ENCODE results near the gene B3GALNT2. TPM values are rescaled to one million over a fixed set of nuclear protein-coding genes. Genes with fewer than 3 reads are reported as not detected.

B3GALNT2 gene
- total and polyA plus RNA-seq, 2 donors (not counting 1 experiment from before 2014, with no cell fraction given), result 5.6 to 12.2 TPM

GRCh38 chr1:235426680-235427079 lies 77.6 kb downstream of the B3GALNT2 start:
- peaks cover 22% of the 10 kb centered on the region for H3K4me1 Mint-ChIP-seq
- POLR2A ChIA-PET, result no interaction called here
- 90% methylated on average over 2 of the region's 13 CpGs for WGBS (ENCODE audit: insufficient coverage)

DNA sequence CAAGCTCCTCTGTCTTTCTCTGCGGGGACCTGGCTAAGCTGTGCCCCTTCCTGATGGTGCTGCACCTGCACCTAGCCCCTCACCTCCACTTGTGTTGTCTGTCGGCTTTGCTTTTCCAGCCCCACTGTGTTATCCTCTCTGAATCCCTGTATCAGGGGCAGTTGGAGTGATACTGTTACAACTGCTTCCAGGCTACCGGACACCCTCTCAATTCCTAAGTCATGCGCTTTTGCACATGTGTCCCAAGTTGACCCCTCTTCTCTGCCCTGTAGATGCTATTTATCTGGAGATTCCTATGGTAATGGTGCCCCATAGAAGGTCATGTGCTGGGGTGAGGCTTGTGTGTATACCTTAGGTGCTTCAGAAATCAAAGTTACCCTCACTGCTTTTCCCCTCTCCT lies 78.1 kb downstream of the B3GALNT2 start:
- ChIA-PET CTCF (interaction anchor here (3.1 kb wide), 1 partner anchor 10 kb away, joined by 20 read pairs; no protein-coding TSS in a partner anchor), POLR2A (no interaction called here)
- no peak for TF ChIP-seq CTCF (IDR thresholded peaks at IDR 0.05)
- no peak for TF ChIP-seq EZH2 (IDR thresholded peaks at IDR 0.05; ENCODE audit: borderline replicate concordance, insufficient read depth, low read depth, low read length, poor library complexity, severe bottlenecking)
- 90% methylated on average over 2 of the region's 4 CpGs for WGBS (ENCODE audit: insufficient coverage)
- intact Hi-C loops (cut with micrococcal nuclease), result no loop called here
- Mint-ChIP-seq H3K27ac (no peak overlapping the region), H3K4me1 (peaks cover 22% of the 10 kb centered on the region), H3K9me3 (ENCODE audit: insufficient read depth) (no peaks in the 10 kb centered on the region), H3K4me3 (no peak overlapping the region), H3K27me3 (no peaks in the 10 kb centered on the region)
- peaks cover 6% of the 10 kb centered on the region for H3K79me2 ChIP-seq (ENCODE audit: control insufficient read depth, insufficient read depth, low read length)
- no peaks in the 10 kb centered on the region for H3K9me3 ChIP-seq (ENCODE audit: control extremely low read depth in 1 of 3, control insufficient read depth in 2 of 3, insufficient read depth in 1 of 3, low read length in 2 of 3)
- peaks cover 3 to 8% of the 10 kb centered on the region in 2 donors for H3K4me1 ChIP-seq (ENCODE audit: control insufficient read depth in 2 of 2, insufficient read depth in 2 of 2, low read length in 2 of 2)
- H3K27me3 ChIP-seq (replicated peaks in 1 of 4; ENCODE audit: control extremely low read depth in 1 of 4, control insufficient read depth in 3 of 4, insufficient read depth in 4 of 4, low read length in 3 of 4), result no peaks in the 10 kb centered on the region
- DNase-seq (no peak), ATAC-seq (ENCODE audit: low read depth) (no peak)
- no peaks in the 10 kb centered on the region for H4K20me1 ChIP-seq (ENCODE audit: control insufficient read depth, insufficient read depth, low read length, poor library complexity, severe bottlenecking)
- no peak overlapping the region for H3K4me3 ChIP-seq (ENCODE audit: control extremely low read depth in 1 of 5, extremely low read depth in 1 of 5, insufficient read depth in 1 of 5, low read depth in 2 of 5, low read length in 4 of 5)
- H2AFZ ChIP-seq (ENCODE audit: insufficient read depth, low read depth, low read length, poor library complexity, severe bottlenecking), result no peak overlapping the region
- H3K27ac ChIP-seq (ENCODE audit: low read length in 2 of 2), result no peak overlapping the region
- H3K9ac ChIP-seq (ENCODE audit: low read length), result no peak overlapping the region
- peaks cover 0 to 3% of the 10 kb centered on the region in 2 experiments for H3K36me3 ChIP-seq (replicated peaks in 1 of 2; ENCODE audit: control extremely low read depth in 1 of 2, control insufficient read depth in 1 of 2, extremely low read depth in 1 of 2, insufficient read depth in 2 of 2, low read length in 1 of 2)
- H3K4me2 ChIP-seq (replicated peaks; ENCODE audit: low read depth, low read length, poor library complexity, severe bottlenecking), result no peak overlapping the region

More at GRCh38 chr1:235426680-235427079, 77.6 kb downstream of the B3GALNT2 start:
- Histone ChIP-seq H4K20me1 (ENCODE audit: control insufficient read depth, insufficient read depth, low read length, poor library complexity, severe bottlenecking) (no peaks in the 10 kb centered on the region), H3K9ac (ENCODE audit: low read length) (no peak overlapping the region), H2AFZ (ENCODE audit: insufficient read depth, low read depth, low read length, poor library complexity, severe bottlenecking) (no peak overlapping the region), H3K36me3 (replicated peaks in 1 of 2; ENCODE audit: control extremely low read depth in 1 of 2, control insufficient read depth in 1 of 2, extremely low read depth in 1 of 2, insufficient read depth in 2 of 2, low read length in 1 of 2) (peaks cover 0 to 3% of the 10 kb centered on the region in 2 experiments), H3K4me1 (ENCODE audit: control insufficient read depth in 2 of 2, insufficient read depth in 2 of 2, low read length in 2 of 2) (peaks cover 3 to 8% of the 10 kb centered on the region in 2 donors), H3K9me3 (ENCODE audit: control extremely low read depth in 1 of 3, control insufficient read depth in 2 of 3, insufficient read depth in 1 of 3, low read length in 2 of 3) (no peaks in the 10 kb centered on the region), H3K27ac (ENCODE audit: low read length in 2 of 2) (no peak overlapping the region), H3K4me2 (replicated peaks; ENCODE audit: low read depth, low read length, poor library complexity, severe bottlenecking) (no peak overlapping the region), H3K79me2 (ENCODE audit: control insufficient read depth, insufficient read depth, low read length) (peaks cover 6% of the 10 kb centered on the region), H3K4me3 (ENCODE audit: control extremely low read depth in 1 of 5, extremely low read depth in 1 of 5, insufficient read depth in 1 of 5, low read depth in 2 of 5, low read length in 4 of 5) (no peak overlapping the region), H3K27me3 (replicated peaks in 1 of 4; ENCODE audit: control extremely low read depth in 1 of 4, control insufficient read depth in 3 of 4, insufficient read depth in 4 of 4, low read length in 3 of 4) (no peaks in the 10 kb centered on the region)
- no peaks in the 10 kb centered on the region for H3K9me3 Mint-ChIP-seq (ENCODE audit: insufficient read depth)
- H3K27me3 Mint-ChIP-seq, result no peaks in the 10 kb centered on the region
- H3K27ac Mint-ChIP-seq, result no peak overlapping the region
- CTCF ChIA-PET, result interaction anchor here (3.1 kb wide), 1 partner anchor 11 kb away, joined by 20 read pairs; no protein-coding TSS in a partner anchor
- ATAC-seq (ENCODE audit: low read depth) (no peak), DNase-seq (no peak)
- intact Hi-C loops (cut with micrococcal nuclease), result no loop called here
- no peak overlapping the region for H3K4me3 Mint-ChIP-seq
- TF ChIP-seq CTCF (IDR thresholded peaks at IDR 0.05) (no peak), EZH2 (IDR thresholded peaks at IDR 0.05; ENCODE audit: borderline replicate concordance, insufficient read depth, low read depth, low read length, poor library complexity, severe bottlenecking) (no peak)
